SU-DHL-6 (cell line): ENCODE results near the gene TBX6.
"Not testable (repeated sequence)": the region's sequence is repeated elsewhere in the genome, so short reads cannot be mapped to it uniquely, and the experiment has no call there.

ENCODE experiments used
- H2AFZ ChIP-seq: fragments of 200-600 bp; sonication (generic); 2 replicates; pipeline ENCODE4 v1.6.1; 2014; ENCODE audit warnings: low read depth, mild to moderate bottlenecking, moderate library complexity, mixed read lengths, antibody characterized with exemption, low read length; ENCODE audit not compliant: severe bottlenecking
- H3F3A ChIP-seq: fragments of 200-600 bp; shearing (Covaris generic); 2 replicates; pipeline ENCODE4 v1.6.0; 2016; ENCODE audit warnings: antibody characterized with exemption, mild to moderate bottlenecking; ENCODE audit not compliant: insufficient read depth
- H3K27ac ChIP-seq: fragments of 200-600 bp; sonication (generic); 2 replicates; pipeline ENCODE4 v1.5.1; 2016; ENCODE audit warnings: low read depth, mild to moderate bottlenecking, low read length, moderate library complexity, mixed read lengths
- H3K27me3 ChIP-seq: fragments of 200-600 bp; sonication (generic), shearing (Covaris generic); 2 replicates; pipeline ENCODE4 v1.6.0; 2014; ENCODE audit warnings: mild to moderate bottlenecking, low read length
- H3K36me3 ChIP-seq: fragments of 200-600 bp; sonication (generic); 2 replicates; pipeline ENCODE4 v1.6.1; 2014; ENCODE audit warnings: mild to moderate bottlenecking, low read length, mixed read lengths
- H3K4me2 ChIP-seq: fragments of 300-600, 200-600 bp; shearing (Covaris generic), sonication (generic); 2 replicates; pipeline ENCODE4 v1.6.0; 2014; ENCODE audit warnings: low read length, low read depth, mild to moderate bottlenecking; ENCODE audit not compliant: poor library complexity, severe bottlenecking
- H3K4me3 ChIP-seq: fragments of 200-600 bp; sonication (generic); 2 replicates; pipeline ENCODE4 v1.5.1; 2014; ENCODE audit warnings: antibody characterized with exemption, low read length, mild to moderate bottlenecking, mixed read lengths; ENCODE audit not compliant: insufficient read depth, poor library complexity, severe bottlenecking
- H3K79me2 ChIP-seq: fragments of 200-600 bp; sonication (generic); 2 replicates; pipeline ENCODE4 v1.6.1; 2014; ENCODE audit warnings: mild to moderate bottlenecking, low read length, moderate library complexity; ENCODE audit not compliant: insufficient read depth
- H3K9ac ChIP-seq: fragments of 200-600 bp; sonication (generic); 2 replicates; pipeline ENCODE4 v1.7.0; 2014; ENCODE audit warnings: mild to moderate bottlenecking, low read length
- H3K9me2 ChIP-seq: fragments of 200-600 bp; sonication (generic); replicated peaks from 2 replicates; pipeline ENCODE4 v1.6.1; 2014; ENCODE audit warnings: low read length; ENCODE audit not compliant: insufficient read depth
- H3K9me3 ChIP-seq: fragments of 200-600 bp; sonication (generic); 2 replicates; pipeline ENCODE4 v1.6.1; 2014; ENCODE audit warnings: low read length, mixed read lengths; ENCODE audit not compliant: insufficient read depth
- H4K20me1 ChIP-seq: fragments of 200-600 bp; sonication (generic); 2 replicates; pipeline ENCODE4 v1.6.1; 2014; ENCODE audit warnings: low read depth, mild to moderate bottlenecking, antibody characterized with exemption, low read length, moderate library complexity, mixed read lengths
- CTCF ChIP-seq: fragments of 200-600 bp; sonication (generic); IDR thresholded peaks from one replicate; pipeline ENCODE4 v1.5.1; 2017; ENCODE audit warnings: antibody characterized with exemption, mild to moderate bottlenecking, low read length, moderate library complexity; ENCODE audit not compliant: insufficient read depth, poor library complexity, severe bottlenecking
- EZH2phosphoT487 ChIP-seq: fragments of 200-600 bp; sonication (generic), shearing (Covaris generic); conservative IDR thresholded peaks from 2 replicates; pipeline ENCODE4 v1.6.1; 2018; ENCODE audit warnings: mild to moderate bottlenecking, antibody characterized with exemption, low read length, moderate library complexity, mixed read lengths

The TBX6 gene

GRCh38 chr16:30127993-30128392 is 36.3 kb upstream of the TBX6 start:
- Histone ChIP-seq H3K79me2 (no peaks in the 10 kb centered on the region), H3F3A (no peaks in the 10 kb centered on the region), H3K9me2 (no peaks in the 10 kb centered on the region), H3K27me3 (no peaks in the 10 kb centered on the region), H3K9me3 (no peaks in the 10 kb centered on the region), H3K27ac (no peak overlapping the region), H2AFZ (no peak overlapping the region), H4K20me1 (no peaks in the 10 kb centered on the region), H3K9ac (no peak overlapping the region), H3K36me3 (no peaks in the 10 kb centered on the region), H3K4me3 (no peak overlapping the region), H3K4me2 (no peak overlapping the region)
- TF ChIP-seq EZH2phosphoT487 (no peak), CTCF (no peak)

- H3K4me2 ChIP-seq, result not testable (repeated sequence)
Observed at GRCh38 chr16:30125690-30126089, 34.0 kb upstream of the TBX6 start.

GRCh38 chr16:30124985-30125379 is 33.3 kb upstream of the TBX6 start:
- no peak overlapping the region for H3K9ac ChIP-seq
- H3K79me2 ChIP-seq, result no peaks in the 10 kb centered on the region
- no peaks in the 10 kb centered on the region for H3K27me3 ChIP-seq
- 0 out of 2 replicates have a peak, but pooled peaks cover 4% of the 10 kb centered on the region for H3F3A ChIP-seq
- H3K4me2 ChIP-seq, result no peak overlapping the region
- H3K9me2 ChIP-seq, result no peaks in the 10 kb centered on the region
- H3K9me3 ChIP-seq, result no peaks in the 10 kb centered on the region
- no peaks in the 10 kb centered on the region for H3K36me3 ChIP-seq
- H4K20me1 ChIP-seq, result no peaks in the 10 kb centered on the region
- H3K4me3 ChIP-seq, result no peak overlapping the region
- no peak overlapping the region for H2AFZ ChIP-seq
- H3K27ac ChIP-seq, result no peak overlapping the region
- TF ChIP-seq EZH2phosphoT487 (no peak), CTCF (no peak)

More at GRCh38 chr16:30125690-30126089, 34.0 kb upstream of the TBX6 start:
- H3K9ac ChIP-seq, H3K9me2 ChIP-seq, H4K20me1 ChIP-seq, H3F3A ChIP-seq, H3K27ac ChIP-seq, H3K36me3 ChIP-seq, H3K9me3 ChIP-seq, H3K79me2 ChIP-seq, H2AFZ ChIP-seq, H3K27me3 ChIP-seq, H3K4me3 ChIP-seq: not testable (repeated sequence)

GRCh38 chr16:30122604-30123160 is 31.0 kb upstream of the TBX6 start:
- Histone ChIP-seq H3K79me2 (no peaks in the 10 kb centered on the region), H3K9ac (peak overlapping the region; percentile 93), H4K20me1 (no peaks in the 10 kb centered on the region), H3K9me3 (no peaks in the 10 kb centered on the region), H3F3A (peaks cover 4% of the 10 kb centered on the region; the same call in 1 of the 2 replicates), H3K27me3 (no peaks in the 10 kb centered on the region), H3K9me2 (no peaks in the 10 kb centered on the region), H3K36me3 (no peaks in the 10 kb centered on the region), H3K27ac (peak overlapping the region; percentile 57), H2AFZ (peak overlapping the region; percentile 73), H3K4me2 (peak overlapping the region; percentile 74), H3K4me3 (peak overlapping the region; percentile 70)
- TF ChIP-seq EZH2phosphoT487 (no peak), CTCF (no peak)
